GM19351 (cell line): Measurements from ENCODE around the gene BCAR3.

Experiments
- ATAC-seq: cut with Tn5 transposase; IDR thresholded peaks from one replicate; pipeline ENCODE4 v1.9.1; 2021; ENCODE audit warnings: mild to moderate bottlenecking, moderate library complexity; ENCODE audit not compliant: unreplicated experiment

BCAR3 gene

DNA sequence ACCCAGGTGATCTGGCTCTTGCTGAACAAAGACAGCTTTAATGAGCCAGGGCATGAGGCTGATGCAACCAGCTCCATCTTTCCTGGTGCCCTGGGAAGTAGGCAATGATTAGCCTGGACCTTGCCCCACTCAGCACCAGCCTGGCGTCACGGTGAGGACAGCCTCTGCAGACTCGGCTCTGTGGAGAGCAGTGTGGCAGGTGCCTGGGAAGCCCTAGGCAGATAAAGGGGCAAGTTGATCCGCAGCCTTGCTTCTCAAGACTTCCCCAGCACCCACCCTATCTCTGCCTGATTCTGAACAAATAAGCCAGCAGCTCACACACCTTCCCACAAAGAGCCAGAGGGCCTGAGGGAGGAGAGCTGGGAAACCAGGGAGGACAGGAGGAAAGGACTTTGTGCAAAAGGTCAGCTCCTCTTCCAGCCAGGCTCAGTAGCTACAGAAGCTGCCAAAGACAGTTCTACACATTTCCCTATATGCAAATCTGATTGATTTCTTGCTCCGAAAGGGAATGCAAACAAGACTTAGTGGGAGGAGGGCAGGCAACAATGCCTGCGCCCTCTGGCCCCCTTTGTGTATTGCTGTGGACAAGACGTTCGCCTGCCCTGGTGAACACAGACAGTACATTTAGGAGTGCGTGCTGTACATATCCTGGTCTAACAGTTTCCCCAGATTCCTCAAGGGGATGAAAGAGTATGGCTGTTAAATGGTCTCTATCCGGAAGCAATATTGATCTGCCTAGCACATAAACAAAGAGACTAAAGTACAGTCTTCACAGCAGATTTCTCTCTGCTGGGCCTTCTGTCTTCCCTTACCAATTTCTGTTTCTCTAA lies 63.8 kb downstream of the BCAR3 start:
- no peak for ATAC-seq

DNA sequence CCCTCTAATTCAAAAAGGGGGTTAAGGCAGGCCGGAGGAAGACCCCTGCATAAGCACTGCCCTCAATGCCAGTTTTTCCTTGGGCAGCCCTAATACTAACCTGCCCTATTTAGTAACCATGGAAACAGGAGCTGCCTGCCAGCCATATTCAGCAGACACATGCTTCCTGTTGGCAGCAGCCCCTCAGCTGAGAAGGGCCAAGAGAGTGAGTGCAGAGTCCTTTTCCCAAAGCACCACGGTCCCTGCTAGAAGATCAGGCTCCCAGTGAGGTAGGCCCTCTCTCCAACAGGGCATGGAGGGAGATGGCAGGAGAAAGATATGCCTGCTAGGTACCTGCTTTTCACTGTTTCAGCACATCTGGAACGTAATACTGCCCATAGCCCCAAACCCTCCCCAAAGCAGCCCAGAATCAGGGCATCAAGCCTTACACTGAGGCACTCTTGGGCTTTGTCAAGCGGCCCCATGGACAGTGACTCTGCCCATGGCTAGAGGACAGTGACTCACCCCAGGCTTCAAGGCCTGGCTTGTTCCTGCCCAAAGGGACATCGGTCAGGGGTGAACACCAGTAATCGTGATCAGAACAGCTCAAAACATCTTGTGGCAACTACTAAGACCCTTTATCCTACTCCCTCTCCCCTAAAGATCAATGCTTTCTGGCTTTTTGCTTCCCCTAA lies 64.5 kb downstream of the BCAR3 start:
- ATAC-seq = no peak

DNA sequence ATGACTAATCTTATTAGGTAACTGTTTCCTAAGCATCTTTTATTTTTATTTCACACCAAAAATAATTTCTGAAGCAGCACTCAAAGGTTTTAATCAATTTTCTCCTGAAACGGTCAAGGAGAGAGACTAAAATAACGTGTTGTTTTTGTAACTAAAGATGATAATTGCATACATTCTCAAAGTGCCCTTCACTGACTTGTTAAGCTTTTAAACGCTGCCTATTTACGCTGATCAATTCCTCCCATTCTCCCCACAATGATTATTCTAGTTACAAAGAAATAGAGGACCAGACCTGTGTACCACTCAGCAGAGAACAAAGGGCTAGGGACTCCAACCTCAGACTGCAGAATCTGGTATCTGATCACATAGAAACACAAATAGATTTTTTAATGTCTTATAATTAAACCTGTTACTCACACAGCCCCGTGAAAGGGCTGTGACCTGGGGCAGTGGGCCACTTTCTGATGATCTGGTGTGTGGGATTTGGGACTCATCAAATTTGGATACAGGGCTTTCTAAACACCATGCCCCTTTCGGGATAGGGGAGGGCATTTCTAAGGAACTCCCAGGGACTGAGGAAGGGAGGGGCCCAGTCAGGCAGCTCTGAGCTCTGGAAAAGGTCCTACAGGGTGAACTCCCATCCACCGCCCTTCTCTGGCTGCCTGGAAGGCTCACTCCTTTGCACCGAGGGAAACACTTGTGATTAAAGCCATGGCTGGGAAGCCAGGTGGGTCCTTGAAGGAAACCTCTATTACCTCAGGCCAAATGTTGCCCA lies 65.2 kb downstream of the BCAR3 start:
- no peak for ATAC-seq

DNA sequence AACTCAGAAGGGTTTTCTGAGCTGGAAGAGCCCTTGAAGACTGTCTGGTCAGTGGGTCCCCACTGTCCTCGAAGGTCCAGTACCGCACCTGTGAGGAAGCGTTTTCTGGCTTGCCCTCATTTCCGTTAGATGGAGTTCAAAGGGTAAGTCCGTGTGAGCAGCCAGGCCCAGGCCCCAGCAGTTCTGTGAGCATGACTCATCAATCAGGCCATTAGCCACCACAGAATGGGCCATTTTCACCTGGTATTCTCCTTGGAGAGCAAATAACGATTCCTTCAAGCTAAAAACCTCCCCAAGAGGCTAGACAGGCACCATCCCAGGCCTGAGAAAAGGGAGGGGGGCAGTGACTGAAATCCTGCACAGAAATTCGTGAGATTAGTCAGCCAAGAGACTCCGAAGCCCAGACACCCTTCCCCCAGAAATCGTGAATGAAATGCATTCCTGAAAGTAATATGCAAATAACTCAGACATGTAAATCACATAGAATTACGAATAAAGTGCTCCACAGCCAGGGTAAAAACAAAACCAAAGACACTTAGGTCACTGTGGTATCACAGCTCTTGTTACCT lies 66.0 kb downstream of the BCAR3 start:
- peak; percentile 77 for ATAC-seq

DNA sequence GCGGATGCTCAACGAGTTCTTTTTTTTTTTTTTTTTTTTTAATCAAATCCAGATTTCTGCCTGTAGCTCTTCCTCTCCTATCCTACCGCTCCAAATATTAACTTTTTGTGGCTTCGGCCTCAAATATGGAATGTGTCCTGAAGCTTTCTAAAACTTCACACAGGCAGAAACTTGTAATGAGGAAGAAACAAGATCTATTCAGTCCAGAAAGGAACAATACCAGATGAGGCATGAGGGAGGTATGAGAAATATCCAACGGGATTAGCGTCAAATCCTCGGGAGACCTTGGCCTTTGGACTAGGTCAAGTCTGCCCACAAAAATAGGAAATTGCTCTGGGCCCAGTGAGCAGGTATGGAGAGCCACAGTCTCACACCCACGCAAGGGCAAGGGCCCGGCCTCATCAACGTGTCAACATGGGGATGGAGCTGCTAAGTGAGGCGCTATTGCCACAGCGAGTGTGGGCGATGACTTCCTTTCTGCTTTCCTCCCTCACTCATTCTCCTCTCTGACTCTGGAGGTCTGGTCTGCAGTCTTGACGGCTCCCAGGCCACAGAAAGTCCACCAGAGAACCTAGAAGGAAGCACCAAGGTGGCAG lies 66.6 kb downstream of the BCAR3 start:
- peak; percentile 58 for ATAC-seq

DNA sequence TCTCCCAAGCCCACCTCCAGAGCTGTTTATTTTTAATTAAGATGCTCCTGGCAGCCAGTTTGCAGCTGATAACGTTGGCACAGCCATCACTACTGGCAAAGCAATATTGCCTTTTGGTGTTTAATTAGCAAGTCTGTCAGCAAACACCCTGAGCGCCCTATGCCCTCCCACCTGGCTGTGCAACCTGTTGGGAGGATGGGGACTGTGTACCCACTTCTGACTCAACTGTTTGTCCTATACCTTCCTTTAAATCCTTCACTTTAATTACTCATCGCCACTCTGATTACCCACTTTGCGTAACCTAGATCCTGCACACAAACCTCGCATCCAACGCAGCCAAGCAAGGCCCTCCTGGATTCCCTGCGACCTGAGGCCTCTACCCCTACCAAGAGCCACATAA lies 67.1 kb downstream of the BCAR3 start:
- no peak for ATAC-seq

DNA sequence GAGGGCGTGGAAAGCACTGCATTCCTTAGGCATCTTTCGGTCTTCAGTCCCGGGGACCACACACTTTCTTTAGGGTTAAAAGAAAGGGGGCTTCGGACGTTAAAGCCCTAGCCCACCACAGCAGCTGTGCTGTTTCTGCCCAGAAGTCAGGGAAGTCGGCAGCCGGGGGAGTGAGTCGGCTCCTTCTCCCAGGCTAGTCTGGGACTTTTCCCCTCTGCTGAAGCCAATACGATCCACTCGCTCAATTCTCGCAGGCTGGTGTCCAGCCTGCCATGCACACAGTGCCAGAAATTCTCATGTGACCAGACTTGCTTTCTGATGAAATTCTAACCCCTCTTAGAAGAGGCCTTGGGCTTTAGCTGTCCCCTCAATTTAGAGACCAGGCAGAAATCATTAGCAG lies 67.7 kb downstream of the BCAR3 start:
- ATAC-seq = no peak

DNA sequence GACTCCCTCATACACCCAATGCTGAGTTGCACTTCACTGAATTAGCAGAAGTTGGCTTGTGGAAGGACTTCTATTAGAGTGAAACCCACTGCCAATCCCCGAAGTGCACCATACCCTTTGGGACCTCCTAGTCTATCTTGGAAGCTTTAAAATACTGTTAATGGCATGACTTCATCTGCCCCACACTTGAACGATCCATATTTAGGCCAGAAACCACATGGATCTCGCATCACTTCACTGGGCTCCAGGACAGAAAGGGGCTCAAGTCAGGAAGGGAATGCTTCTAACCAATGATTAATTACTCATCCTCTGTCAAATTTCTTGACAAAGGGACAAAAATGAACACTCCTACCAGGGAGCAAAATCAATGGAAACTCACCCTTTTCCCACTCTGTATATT lies 69.1 kb downstream of the BCAR3 start:
- ATAC-seq = no peak

DNA sequence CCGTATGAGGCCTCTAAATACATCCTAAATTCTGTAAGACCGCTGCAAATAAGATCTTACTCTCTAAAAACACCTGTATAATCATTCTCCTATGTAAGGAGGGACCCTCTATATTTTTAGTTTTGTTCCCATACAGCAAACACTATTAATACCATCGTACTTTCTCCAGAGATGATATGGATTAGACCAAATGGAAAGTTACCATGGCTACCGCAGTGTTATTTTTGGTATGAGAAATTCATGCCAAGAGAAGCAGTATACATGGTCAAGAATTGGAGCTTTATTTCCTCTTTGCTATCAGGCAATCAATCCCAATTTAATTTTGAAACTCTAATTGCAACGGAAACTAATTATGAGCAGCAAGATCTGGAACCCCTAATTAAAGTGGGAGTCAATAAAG lies 70.0 kb downstream of the BCAR3 start:
- ATAC-seq = no peak

DNA sequence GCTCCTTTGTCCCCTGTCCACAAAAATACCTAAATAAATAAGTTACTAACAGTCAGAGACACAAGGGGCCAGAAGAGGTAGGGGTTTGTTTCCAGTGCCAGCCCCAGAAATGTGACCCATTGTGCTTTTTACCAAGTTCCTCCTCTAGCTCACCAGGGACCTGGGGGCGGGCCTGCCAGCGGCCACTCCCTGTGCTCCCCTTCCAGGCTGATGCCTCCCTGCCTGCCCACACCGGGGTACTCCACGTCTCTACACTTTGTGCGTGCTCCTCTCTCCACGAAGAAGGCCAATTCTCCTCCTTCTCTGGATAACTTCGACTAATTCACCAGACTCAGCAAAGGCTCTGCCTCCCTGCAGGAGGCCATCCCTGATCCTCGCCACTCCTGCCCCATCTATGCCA lies 72.1 kb downstream of the BCAR3 start:
- ATAC-seq = no peak

DNA sequence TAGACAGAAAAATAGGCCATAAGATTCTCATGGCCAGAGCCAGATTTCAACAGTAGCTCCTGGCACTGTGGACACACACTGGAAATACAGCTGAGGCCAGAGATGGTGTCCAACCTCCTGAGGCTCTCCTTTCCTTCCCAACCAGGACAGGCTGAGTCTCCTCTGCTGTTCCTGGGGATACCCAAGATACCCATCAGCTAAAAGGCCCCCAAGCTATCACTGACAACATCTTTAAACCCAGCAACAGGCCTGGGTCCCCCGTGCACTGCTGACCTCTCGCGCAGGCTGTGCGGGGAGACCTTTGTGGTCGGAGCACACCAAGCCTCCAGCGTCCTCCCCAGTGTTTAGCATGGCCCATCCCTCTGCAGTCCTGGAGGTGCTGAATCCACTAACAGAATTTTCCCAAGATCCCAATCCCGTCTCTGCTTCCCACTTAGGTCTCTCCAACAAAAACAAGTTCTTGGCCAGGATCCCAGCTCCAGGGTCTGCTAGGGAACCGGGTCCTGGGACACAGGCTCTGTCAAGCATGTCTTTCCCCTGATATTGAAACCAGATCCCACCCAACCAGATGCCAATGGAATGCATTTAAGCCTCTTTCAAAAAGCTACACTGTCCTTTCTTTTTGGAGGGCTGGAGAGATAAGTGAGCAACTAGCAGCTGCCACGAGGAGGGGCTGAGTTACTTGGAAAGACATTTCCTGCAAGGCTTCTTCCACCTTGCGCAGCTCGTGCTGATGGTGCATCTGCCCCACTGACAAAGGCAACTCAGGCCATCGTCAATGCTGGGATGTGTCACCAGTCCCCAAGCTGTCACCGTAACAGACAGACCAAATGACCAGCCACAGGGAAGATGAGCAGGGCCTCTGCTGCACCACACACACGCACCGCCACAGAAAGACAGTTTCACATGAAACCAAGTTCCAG lies 73.2 kb downstream of the BCAR3 start:
- peak; percentile 25 for ATAC-seq

DNA sequence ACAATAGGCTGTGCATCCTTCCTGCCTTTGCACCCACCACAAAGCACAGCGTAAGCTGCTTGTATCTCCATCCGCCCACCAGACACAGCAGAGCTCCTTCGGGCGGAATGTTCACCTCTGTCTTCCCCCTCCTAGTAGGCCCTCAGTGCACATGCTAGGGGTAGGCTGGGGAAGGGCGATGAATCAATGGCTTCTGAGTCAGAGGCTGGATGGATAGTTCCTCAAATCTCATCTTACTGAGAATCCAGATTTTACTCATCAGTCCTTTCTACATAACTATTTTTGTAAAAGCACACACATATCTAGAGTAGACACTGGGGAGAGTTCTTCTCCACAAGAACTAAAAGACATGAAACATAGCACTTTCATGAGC lies 73.8 kb downstream of the BCAR3 start:
- ATAC-seq = peak; percentile 90

DNA sequence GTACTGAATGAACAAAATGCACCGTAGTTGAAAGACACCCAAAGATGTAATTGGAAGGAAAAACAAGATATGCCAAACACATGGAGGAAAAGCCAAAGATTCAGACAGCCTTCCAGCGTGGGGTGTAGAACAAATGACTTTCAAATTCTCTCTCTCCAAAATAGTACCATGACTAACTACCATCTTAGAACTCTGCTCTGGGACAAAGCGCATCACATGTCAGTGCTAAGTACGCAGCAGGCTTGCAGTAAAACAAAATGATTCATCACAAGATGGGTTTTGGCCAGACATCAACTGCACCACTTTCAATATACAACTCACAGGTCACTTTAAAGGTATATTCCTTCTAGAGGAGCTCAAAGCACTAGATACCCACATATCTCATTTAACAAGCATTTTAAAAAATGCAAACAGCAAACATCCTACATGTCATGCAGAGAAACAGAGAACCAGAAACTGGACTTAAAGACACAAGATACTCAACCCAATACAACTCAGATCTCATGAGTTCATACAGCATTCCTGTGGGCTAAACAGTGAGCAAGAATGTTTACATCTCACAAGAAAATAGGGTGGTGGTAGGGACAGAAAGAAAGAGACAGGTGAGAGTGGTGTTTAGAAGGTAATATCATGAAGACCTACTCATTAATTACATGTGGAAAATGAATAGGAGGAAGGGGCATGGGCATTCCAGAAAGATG lies 75.7 kb downstream of the BCAR3 start:
- no peak for ATAC-seq

DNA sequence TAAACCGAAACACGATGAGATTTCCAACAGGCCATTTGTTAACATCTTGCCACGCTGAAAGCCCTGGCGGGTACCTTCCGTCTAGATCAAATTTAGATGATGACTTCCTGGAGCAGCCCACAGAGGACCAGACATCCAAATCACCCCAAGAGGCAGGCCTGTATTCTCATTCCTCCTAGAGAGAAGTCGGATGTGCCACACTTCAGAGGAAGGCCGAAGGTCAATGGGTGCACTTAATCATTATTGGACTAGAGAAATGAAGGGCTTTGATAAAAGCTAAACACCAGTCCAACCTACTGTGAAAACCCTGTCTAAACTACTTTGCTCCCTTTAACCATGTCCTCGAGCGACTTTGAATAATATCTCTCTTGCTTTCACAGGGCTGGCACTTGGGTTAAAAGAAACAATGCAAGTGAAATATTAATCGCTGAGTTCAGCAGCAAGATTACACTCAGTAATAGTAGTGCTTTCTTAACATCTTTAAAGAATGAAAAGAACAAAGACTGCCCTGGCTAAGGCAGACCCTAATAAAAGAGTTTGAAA lies 76.5 kb downstream of the BCAR3 start:
- ATAC-seq = no peak

DNA sequence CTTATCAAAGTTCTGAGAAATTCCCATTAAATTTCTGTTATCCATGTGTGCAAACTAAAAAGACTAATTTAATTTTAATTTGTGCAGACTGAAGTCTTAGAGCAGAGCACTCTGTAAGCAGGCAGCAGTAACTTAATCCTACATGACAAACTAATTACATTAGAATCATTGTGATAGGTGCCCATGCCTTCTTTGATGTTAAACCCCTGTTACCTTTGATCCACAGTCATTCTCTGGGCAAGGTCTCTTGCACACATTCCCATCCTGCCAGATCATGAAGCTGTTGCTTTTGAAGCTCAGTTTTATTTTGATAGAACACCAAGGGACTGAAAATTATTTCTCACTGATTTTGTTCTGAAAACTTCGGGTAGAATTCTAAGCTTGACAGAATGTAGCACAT lies 77.2 kb downstream of the BCAR3 start:
- ATAC-seq = no peak

DNA sequence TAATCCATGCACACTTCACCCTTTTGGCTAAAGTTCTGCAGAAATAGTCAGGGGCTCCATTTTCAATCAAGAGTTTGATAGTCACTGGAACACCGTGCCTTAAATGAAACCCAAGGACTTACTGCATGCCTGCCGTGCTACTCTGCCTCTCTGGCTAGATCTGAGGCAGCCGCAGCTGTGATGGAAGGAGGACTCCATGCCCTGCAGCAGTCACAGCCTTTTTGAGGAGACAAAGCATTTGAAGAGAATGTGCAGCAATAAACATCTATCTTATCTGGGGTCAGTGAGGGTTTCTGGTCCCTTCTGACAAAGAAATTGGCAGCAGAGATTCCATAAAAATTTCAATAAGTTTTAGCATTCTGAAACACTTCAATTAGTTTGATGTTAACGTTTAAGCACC lies 78.0 kb downstream of the BCAR3 start:
- no peak for ATAC-seq

DNA sequence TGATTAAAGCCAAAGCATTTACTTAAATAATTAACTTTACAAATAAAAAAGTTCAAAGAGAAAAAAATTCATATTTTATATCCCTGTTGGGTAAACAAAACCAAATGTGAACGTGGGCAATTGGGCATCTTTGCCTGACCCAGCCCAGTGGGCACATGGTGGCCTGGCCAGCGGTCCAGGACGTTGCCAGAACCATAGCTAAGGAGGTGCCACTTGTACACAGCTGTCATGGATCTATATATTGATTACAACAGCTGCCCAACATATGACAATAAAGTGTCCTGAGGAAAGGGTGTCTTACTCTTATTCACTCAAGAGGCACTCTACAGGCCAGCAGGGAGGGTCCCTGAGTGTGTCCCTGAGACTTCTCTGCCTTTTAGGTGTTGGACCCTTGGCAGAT lies 78.5 kb downstream of the BCAR3 start:
- no peak for ATAC-seq

DNA sequence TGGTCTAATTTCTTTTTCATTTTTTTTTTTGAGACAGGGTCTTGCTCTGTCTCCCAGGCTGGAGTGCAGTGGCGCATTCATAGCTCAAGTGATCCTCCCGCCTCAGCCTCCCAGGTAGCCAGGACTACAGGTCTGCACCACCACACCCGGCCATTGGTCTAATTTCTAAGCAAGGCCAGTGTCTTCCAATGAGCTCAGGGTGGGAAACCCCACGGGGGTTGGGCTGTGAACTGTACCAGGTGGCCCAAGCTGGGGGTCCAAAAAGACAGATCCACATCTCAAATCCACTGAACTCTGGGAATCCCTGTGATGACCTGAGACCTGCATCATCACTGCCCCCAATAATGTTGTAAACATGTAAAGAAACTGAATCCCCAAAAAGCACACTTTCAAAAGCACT lies 79.5 kb downstream of the BCAR3 start:
- ATAC-seq = no peak

DNA sequence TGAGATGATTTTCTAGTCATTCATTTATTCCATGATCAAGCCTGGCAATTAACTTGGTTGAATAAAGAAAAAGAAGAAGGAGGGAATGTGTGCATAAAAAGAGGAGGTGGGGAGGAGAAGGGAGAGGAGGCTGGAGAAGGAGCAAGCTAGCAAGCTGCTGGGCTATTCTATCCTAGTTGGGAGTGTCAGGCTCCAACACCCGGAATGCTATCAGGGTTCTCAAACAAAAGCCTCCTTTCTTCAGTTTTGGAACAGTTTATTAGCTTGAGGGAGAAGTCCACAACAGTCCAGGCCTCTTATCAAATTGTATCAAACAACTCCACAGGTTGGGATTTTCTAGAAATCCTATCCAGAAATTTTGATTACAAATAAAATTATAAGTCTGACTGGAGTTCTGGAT lies 80.0 kb downstream of the BCAR3 start:
- no peak for ATAC-seq
